SJCRH30 (cell line): ENCODE measurements around the gene RNF32. TPM values are rescaled to one million over a fixed set of nuclear protein-coding genes. Genes with fewer than 3 reads are reported as not detected.

ENCODE experiments used
- DNase-seq, 2 experiments: peaks; one replicate each; pipeline ENCODE4 v3.0.0-alpha.2; 2015 to 2020
- H3K27ac ChIP-seq: fragments of 250-450 bp; sonication (Bioruptor Pico); 2 replicates; pipeline ENCODE4 v1.5.1; 2020; ENCODE audit warnings: mild to moderate bottlenecking, moderate library complexity
- H3K27me3 ChIP-seq: fragments of 250-450 bp; sonication (Bioruptor Pico); 2 replicates; pipeline ENCODE4 v1.5.1; 2020; ENCODE audit warnings: mild to moderate bottlenecking, moderate library complexity
- H3K36me3 ChIP-seq: fragments of 250-450 bp; sonication (Bioruptor Pico); 2 replicates; pipeline ENCODE4 v1.5.1; 2020; ENCODE audit warnings: mild to moderate bottlenecking, moderate library complexity
- H3K4me1 ChIP-seq: fragments of 250-450 bp; sonication (Bioruptor Pico); 2 replicates; pipeline ENCODE4 v1.5.1; 2020; ENCODE audit warnings: mild to moderate bottlenecking, moderate library complexity
- H3K4me3 ChIP-seq: fragments of 250-450 bp; sonication (Bioruptor Pico); 2 replicates; pipeline ENCODE4 v1.5.1; 2020; ENCODE audit warnings: mild to moderate bottlenecking, moderate library complexity
- H3K9me3 ChIP-seq: fragments of 250-450 bp; sonication (Bioruptor Pico); replicated peaks from 2 replicates; pipeline ENCODE4 v1.5.1; 2020; ENCODE audit warnings: mild to moderate bottlenecking, moderate library complexity
- total RNA-seq: library from RNA; depleted of rRNA; stranded (reverse); fragments of >200 nt; shearing (Covaris generic); gene quantifications from 2 replicates; pipeline ENCODE4 v1.2.3, GENCODE V29; 2014

RNF32 gene
- total RNA-seq, 1 experiment from 2014 or later, result 0.97 TPM

DNA sequence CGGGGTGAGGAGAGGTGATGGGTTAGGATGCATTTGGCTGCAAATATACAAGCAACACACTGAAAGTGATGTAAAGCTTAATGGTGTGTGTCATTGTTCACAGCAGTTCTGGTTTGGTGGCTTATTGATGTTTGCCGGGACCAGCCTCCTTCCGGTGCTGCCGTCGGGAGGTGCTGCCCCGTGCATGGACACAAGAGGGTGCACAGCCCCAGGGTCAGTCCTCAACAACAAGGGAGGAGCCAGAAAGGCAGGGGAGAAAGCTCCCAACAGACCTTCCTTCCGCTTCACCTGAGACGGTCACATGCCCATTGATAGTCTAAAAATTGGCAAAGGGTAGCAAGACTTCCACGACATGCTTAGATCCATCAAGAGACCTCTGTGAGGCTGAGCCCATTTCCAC is 9.5 kb downstream of the RNF32 start:
- Histone ChIP-seq H3K9me3 (no peaks in the 10 kb centered on the region), H3K4me1 (no peaks in the 10 kb centered on the region), H3K27ac (no peak overlapping the region), H3K4me3 (no peak overlapping the region), H3K27me3 (no peaks in the 10 kb centered on the region), H3K36me3 (no peaks in the 10 kb centered on the region)
- peak; percentile 23 to 30 for DNase-seq

DNA sequence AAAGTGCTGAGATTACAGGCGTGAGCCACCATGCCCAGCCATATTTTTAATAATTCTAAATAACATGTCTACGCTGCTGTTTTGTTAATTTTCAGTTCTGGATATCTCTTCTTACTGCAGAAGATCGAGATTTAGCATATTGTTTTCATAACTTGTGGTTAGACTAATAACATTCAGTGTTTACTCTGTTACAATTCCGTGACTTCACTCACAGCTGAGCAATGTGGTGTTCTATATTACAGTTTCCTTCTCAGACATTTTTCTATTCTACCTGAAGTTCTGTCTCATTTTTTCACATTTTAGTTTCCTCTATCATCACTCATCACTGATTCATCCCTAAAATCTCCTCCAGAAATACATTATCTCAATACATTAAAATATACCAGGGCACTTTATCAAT is 10.9 kb downstream of the RNF32 start:
- Histone ChIP-seq H3K27ac (no peak overlapping the region), H3K36me3 (no peaks in the 10 kb centered on the region), H3K4me3 (no peak overlapping the region), H3K4me1 (no peaks in the 10 kb centered on the region), H3K27me3 (no peaks in the 10 kb centered on the region), H3K9me3 (no peaks in the 10 kb centered on the region)
- DNase-seq, result no peak

DNA sequence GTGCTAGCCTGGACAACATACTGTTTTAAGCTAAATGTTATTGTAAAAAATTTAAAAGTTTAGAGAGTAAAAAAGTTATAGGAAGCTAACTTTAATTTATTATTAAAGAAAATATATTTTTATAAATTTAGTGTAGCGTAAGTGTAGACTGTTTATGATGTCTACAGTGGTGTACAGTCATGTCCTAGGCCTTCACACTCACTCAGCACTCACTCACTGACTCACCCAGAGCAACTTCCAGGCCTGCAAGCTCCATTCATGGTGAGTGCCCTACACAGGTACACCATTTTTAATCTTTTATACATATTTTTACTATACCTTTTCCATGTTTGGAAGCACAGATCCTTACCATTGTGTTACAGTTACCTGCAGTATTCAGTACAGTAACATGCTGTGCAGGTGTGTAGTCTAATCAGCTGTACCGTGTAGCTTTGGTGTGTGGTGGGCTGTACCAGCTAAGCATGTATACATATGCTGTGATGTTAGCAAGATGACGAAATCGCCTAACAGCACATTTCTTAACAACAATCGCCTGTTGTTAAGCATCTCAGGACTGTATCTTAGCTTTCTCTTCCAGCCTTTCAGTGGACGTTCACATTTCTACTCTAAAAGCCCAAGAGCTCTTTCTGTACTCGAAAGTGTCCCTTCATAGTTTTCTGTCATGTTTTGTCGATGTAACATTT is 12.5 kb downstream of the RNF32 start:
- H3K27ac ChIP-seq, result no peak overlapping the region
- DNase-seq, result no peak
- H3K27me3 ChIP-seq, result no peaks in the 10 kb centered on the region; the same call in 1 of the 2 replicates
- no peaks in the 10 kb centered on the region for H3K36me3 ChIP-seq
- H3K9me3 ChIP-seq, result no peaks in the 10 kb centered on the region
- H3K4me1 ChIP-seq, result no peaks in the 10 kb centered on the region
- H3K4me3 ChIP-seq, result no peak overlapping the region

DNA sequence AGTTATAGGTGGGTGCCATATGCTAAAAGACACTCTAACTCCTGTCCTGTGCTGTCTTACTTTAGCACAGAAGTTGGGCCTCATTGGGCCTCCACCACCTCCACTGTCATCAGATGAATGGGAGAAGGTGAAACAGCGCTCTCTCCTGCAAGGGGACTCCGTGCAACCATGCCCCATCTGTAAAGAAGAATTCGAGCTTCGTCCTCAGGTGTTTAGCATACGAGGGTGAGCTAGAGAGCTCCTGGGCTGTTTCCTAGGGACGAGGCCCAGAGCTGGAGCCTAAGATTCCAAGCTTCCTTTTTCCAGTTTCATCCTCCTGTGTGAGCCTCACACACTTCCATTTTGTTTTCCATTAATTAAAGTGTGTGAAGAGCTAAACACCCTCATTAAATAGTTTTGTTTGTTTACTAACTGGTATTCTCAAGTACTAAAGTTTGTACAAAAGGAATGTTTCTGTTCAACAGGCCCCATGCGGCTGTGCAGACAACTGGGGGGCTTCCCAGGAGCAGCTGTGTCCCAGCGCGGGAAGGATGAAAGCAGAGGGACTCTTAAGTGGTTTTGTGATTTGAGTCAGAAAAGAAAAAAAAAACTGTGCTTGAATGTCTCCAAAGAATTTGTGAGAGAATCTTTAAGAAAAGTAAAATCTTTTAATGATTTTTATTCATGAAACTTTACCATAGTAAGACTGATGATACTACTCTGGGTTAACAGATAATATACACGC is 14.1 kb downstream of the RNF32 start:
- H3K27me3 ChIP-seq, result no peaks in the 10 kb centered on the region; the same call in 1 of the 2 replicates
- DNase-seq, result no peak
- no peak overlapping the region for H3K4me3 ChIP-seq
- no peaks in the 10 kb centered on the region for H3K9me3 ChIP-seq
- no peak overlapping the region for H3K27ac ChIP-seq
- no peaks in the 10 kb centered on the region for H3K4me1 ChIP-seq
- H3K36me3 ChIP-seq, result no peaks in the 10 kb centered on the region

DNA sequence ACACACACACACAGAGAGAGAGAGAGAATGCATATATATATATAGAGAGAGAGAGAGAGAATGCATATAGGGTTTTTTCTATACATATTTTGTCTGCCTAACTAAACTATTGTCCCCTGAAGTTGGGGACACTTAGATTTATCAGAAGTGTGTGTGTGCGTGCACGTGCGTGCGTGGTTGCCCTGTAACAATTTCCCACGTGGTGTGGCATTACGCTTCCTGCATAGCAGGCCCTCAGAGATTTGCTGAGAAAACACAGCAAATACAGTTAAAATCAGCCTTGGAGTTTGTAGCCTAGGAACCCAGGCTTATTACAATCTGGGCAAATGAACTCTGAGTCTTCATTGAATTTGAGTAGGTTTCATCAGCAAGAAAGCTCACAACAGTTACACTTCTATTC is 14.7 kb downstream of the RNF32 start:
- no peaks in the 10 kb centered on the region; the same call in 1 of the 2 replicates for H3K27me3 ChIP-seq
- no peak for DNase-seq
- no peaks in the 10 kb centered on the region for H3K36me3 ChIP-seq
- no peaks in the 10 kb centered on the region for H3K9me3 ChIP-seq
- no peak overlapping the region for H3K27ac ChIP-seq
- no peak overlapping the region for H3K4me3 ChIP-seq
- H3K4me1 ChIP-seq, result no peaks in the 10 kb centered on the region

DNA sequence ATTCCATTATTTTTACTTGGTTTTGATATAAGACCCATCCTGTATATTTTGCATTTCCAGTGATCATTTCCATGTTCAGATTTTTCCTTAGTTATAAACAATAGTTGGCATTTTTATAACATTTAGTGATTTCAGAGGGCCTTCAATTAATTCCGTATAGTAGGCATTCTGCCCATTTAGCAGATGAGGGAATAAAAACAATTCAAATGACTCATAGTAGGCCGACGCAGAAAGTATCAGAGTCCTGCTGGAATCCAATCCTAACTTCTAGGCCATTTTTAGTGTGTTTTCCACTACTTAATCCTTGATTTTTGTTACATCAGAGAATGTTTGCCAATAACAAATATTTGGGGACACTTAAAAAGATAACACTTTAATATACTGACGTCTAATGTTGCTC is 15.4 kb downstream of the RNF32 start:
- Histone ChIP-seq H3K27me3 (no peaks in the 10 kb centered on the region; the same call in 1 of the 2 replicates), H3K36me3 (no peaks in the 10 kb centered on the region), H3K4me3 (no peak overlapping the region), H3K27ac (no peak overlapping the region), H3K9me3 (no peaks in the 10 kb centered on the region), H3K4me1 (no peaks in the 10 kb centered on the region)
- DNase-seq, result no peak

DNA sequence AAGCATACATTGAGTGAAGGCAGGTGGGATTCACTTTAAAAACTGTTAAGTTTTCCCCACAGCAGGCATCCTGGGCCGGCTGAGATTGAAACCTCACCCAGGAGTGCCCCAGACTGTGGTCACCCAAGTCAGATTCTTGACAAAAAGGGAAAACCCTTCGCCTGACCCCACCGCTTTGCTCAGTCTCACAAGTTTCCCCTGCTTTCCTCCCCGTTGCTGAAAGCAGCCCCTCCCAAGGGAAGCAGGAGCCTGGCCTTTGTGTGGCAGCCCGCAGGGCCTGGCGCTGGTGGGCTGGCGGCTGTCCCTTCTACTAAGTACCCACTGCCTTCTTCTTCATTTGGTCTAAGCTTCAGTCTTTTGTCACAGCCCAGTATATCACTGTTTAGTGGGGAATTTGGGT is 16.0 kb downstream of the RNF32 start:
- no peak overlapping the region for H3K4me3 ChIP-seq
- H3K9me3 ChIP-seq, result no peaks in the 10 kb centered on the region
- no peaks in the 10 kb centered on the region for H3K36me3 ChIP-seq
- H3K4me1 ChIP-seq, result no peaks in the 10 kb centered on the region
- DNase-seq, result no peak
- no peaks in the 10 kb centered on the region; the same call in 1 of the 2 replicates for H3K27me3 ChIP-seq
- no peak overlapping the region for H3K27ac ChIP-seq

DNA sequence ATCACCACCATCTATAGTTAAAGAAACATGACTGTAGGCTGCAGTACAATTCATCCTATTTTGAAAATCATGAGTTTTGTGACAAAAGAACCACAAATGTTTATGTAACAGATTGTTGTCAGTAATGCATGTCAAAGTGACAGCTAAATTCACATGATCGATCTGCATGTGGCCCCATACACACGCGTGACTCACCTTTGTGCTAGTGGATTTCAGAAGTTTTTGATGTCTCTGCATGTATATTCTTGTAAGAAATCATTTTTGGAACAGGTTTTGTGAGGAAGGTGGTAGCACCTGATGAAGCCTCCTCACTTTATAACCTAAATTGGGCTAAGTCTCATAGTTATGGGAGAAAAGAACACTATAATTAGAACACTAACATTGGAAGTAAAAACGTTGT is 17.1 kb downstream of the RNF32 start:
- H3K36me3 ChIP-seq, result no peaks in the 10 kb centered on the region
- H3K27ac ChIP-seq, result no peak overlapping the region
- no peaks in the 10 kb centered on the region for H3K4me1 ChIP-seq
- H3K4me3 ChIP-seq, result no peak overlapping the region
- no peaks in the 10 kb centered on the region; the same call in 1 of the 2 replicates for H3K27me3 ChIP-seq
- H3K9me3 ChIP-seq, result no peaks in the 10 kb centered on the region
- no peak for DNase-seq

DNA sequence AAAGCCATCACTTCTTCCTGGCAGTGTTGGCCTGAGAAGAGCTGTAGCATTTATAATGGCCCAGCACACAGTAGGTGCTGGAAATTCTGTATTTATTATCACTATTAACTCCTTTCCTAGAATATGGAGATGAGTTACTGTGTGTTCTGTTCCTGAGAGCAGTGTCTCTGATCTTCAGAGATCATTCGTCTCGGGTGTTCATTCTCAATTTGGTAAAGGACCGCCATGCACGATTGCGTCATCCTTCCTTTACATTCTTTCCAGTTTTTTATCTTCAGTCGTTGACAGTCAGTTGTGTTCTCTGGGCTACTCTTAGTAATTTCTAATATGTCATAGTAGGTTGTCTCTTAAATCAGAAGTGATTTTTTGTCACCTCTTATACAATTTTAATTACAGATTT is 18.6 kb downstream of the RNF32 start:
- no peaks in the 10 kb centered on the region for H3K9me3 ChIP-seq
- DNase-seq, result no peak
- H3K27ac ChIP-seq, result no peak overlapping the region
- H3K4me3 ChIP-seq, result no peak overlapping the region
- no peaks in the 10 kb centered on the region; the same call in 1 of the 2 replicates for H3K27me3 ChIP-seq
- no peaks in the 10 kb centered on the region for H3K4me1 ChIP-seq
- H3K36me3 ChIP-seq, result no peaks in the 10 kb centered on the region

DNA sequence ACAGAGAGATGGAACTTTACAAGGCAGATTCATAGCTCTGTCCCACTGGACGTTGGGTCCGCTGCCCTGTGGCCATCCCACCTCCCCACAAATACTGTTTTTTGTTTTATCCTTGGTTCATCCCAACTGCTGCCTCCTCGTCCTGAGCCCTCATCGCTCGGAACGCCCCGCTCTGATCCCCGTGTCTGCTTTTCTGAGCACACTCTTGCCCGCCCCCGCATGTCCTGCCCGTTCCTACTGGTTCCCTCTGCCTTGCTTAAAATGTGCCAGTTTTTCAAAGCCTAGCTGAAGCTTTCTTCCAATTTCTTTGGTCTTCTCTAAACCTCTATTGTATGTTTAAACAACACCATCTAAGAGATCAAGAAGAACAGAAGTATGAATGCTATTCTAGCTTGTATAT is 19.4 kb downstream of the RNF32 start:
- H3K4me1 ChIP-seq, result no peaks in the 10 kb centered on the region
- DNase-seq, result no peak
- H3K27ac ChIP-seq, result no peak overlapping the region
- no peak overlapping the region for H3K4me3 ChIP-seq
- no peaks in the 10 kb centered on the region for H3K9me3 ChIP-seq
- no peaks in the 10 kb centered on the region; the same call in 1 of the 2 replicates for H3K27me3 ChIP-seq
- no peaks in the 10 kb centered on the region for H3K36me3 ChIP-seq

DNA sequence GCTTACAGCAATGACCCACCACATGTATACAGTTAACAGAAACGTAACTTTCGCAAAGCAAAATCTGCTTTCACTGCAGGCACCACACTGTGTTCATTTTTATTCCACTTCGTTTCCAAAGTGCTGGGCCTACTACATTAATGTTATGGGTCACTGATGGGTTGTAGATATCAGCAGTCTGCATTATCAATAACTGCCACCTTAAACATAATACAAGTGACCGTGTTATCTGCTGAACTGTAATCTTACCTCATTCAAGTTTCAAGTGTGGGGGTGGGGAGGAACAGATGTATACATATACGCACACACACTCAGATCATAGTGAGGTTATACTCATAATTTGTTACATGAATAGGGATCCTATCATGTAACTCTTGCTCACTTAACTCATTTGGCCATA is 21.1 kb downstream of the RNF32 start:
- no peak overlapping the region for H3K27ac ChIP-seq
- no peak for DNase-seq

DNA sequence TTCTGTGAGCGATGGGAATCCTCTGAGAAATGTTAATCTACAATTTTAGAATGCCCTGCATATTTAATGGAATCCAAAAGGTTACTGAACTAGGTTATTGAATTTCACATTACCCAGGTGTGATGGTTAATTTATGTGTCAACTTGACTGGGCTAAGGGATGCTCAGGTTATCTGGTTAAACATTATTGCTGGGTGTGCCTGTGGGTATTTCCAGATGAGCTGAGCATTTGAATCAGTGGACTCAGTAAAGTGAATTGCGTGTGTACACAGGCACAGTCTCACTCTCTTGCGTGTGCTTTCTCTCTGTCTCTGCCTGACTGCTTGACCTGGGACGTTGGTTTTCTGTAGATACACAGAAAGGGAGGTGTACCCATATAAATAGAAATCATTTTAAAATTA is 21.7 kb downstream of the RNF32 start:
- H3K27ac ChIP-seq, result no peak overlapping the region
- no peaks in the 10 kb centered on the region for H3K36me3 ChIP-seq
- H3K4me3 ChIP-seq, result no peak overlapping the region
- DNase-seq, result no peak
- no peaks in the 10 kb centered on the region for H3K9me3 ChIP-seq
- no peaks in the 10 kb centered on the region for H3K4me1 ChIP-seq
- H3K27me3 ChIP-seq, result no peaks in the 10 kb centered on the region; the same call in 1 of the 2 replicates

More for the DNA sequence above, 21.1 kb downstream of the RNF32 start:
- Histone ChIP-seq H3K4me3 (no peak overlapping the region), H3K9me3 (no peaks in the 10 kb centered on the region), H3K27me3 (no peaks in the 10 kb centered on the region; the same call in 1 of the 2 replicates), H3K4me1 (no peaks in the 10 kb centered on the region), H3K36me3 (no peaks in the 10 kb centered on the region)

DNA sequence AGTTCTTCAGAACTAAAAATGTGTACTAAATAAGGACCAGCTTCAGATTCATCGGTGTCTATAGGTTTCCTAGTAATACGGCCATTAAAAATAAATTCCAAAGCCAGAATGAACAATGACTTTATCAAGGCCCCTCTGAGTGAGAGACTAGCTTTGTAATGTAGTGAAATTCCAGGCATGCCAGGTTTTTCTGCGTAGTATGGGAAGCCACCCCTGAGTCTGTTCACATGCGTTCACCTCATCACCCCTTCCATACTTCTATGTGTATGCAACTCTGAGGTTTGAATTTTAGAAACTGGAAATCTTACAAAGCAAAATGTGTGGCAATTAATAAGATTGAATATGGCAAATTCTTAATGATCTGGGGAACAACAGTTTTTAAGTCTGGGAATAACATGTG is 24.5 kb downstream of the RNF32 start:
- no peaks in the 10 kb centered on the region for H3K9me3 ChIP-seq
- DNase-seq, result no peak

DNA sequence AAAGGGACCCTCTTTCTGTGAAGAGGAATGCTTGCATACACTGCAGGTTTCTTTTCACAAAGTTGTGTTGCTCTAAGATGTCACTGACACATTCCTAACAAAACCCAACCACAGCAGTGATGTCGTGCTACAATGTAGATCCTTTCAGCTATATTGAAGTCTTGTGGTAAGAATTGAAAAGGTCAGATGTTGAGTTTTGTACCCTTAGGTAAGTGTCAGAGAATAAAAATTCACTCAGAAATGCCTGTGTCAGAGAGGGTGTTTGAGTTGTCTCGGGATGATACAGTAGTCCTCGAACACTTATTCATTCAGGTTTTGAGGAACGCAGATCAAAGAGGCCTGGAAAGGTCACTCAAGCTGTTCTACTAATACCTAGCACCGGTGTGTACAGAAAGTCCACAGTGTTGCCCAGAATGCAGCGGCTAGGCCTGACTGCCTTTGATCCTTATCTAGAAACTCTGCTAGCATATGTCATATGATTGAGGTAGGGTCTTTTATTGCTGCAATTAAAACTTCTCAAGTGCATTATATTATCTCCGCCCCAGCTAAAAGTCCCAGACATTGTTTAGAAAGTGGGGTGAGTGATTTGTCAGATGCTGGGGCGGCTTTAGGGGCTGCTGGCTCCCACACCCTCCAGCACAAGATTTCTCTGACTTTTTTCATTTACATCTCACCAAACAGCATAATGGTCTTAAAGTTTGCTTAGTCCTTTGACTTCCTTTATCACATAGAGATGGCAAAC is 26.0 kb downstream of the RNF32 start:
- Histone ChIP-seq H3K4me3 (no peak overlapping the region), H3K27me3 (no peaks in the 10 kb centered on the region)
- no peak for DNase-seq

More for the DNA sequence above, 24.5 kb downstream of the RNF32 start:
- Histone ChIP-seq H3K4me3 (no peak overlapping the region), H3K27ac (no peak overlapping the region), H3K36me3 (no peaks in the 10 kb centered on the region), H3K4me1 (no peaks in the 10 kb centered on the region), H3K27me3 (no peaks in the 10 kb centered on the region)

DNA sequence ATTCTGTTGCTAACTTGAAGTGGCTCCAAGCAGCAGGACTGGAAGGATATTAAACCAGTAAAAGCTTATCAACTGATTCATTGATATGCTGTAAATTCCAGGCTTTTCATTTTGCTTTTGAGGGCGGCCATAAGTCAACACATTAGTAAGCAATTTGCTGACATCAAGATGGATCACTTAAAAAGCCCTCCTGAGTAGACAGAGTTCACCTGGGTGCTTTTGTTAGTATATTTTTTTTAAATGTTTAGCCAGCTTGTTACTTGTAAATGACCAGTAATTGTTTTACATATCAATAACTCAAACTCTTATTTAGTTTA is 26.5 kb downstream of the RNF32 start:
- DNase-seq, result no peak
- no peaks in the 10 kb centered on the region for H3K4me1 ChIP-seq
- H3K27me3 ChIP-seq, result no peaks in the 10 kb centered on the region
- H3K36me3 ChIP-seq, result no peaks in the 10 kb centered on the region
- no peak overlapping the region for H3K4me3 ChIP-seq
- no peak overlapping the region for H3K27ac ChIP-seq
- H3K9me3 ChIP-seq, result no peaks in the 10 kb centered on the region

More for the DNA sequence above, 26.0 kb downstream of the RNF32 start:
- H3K9me3 ChIP-seq, result no peaks in the 10 kb centered on the region
- H3K4me1 ChIP-seq, result no peaks in the 10 kb centered on the region
- no peaks in the 10 kb centered on the region for H3K36me3 ChIP-seq
- H3K27ac ChIP-seq, result no peak overlapping the region
